K562 (cell line): ENCODE measurements around the gene TENT4B. TPM values are rescaled to one million over a fixed set of nuclear protein-coding genes. Genes with fewer than 3 reads are reported as not detected.

Experiments
- ATAC-seq: fragments of 200-7000 bp; cut with Tn5 transposase; 3 replicates; pipeline ENCODE4 v1.9.1; 2020; ENCODE audit warnings: moderate library complexity
- BruUV-seq: library from RNA; stranded (reverse); fragments of 400-500 nt; replicated peaks from 2 replicates; lab custom pipeline; 2021; lab: Mats Ljungman, UMichigan
- CTCF ChIA-PET: fragments of 300-600 bp; formaldehyde crosslinking; extraction: SDS; loops from one replicate; lab custom pipeline; 2021; ENCODE audit warnings: low intra/inter-chr PET ratio; lab: Yijun Ruan, JAX
- POLR2A ChIA-PET: fragments of 300-600, 350-650 bp; sonication (Branson Sonifier 250); formaldehyde crosslinking; extraction: SDS; loops from one replicate; lab custom pipeline; 2021; ENCODE audit warnings: antibody characterized with exemption, inconsistent platforms; lab: Yijun Ruan, JAX
- DNase-seq, 4 experiments: peaks; one replicate each; pipeline versions ENCODE4 v3.0.0 to v3.0.0-alpha.2; 2011 to 2018; ENCODE audit warnings: low spot score in 3 of 4, mixed read lengths in 3 of 4; ENCODE audit errors: extremely low read depth in 1 of 4
- FAIRE-seq: peaks from 2 replicates; lab custom pipeline; 2011; peaks lifted over from hg19 to GRCh38; lab: Jason Lieb, UNC
- H2AFZ ChIP-seq: 2 replicates; pipeline ENCODE4 v1.6.0; 2011; ENCODE audit warnings: low read depth, low read length, control low read depth, inconsistent platforms
- H3K27ac ChIP-seq: fragments of 200-600 bp; 3 replicates; pipeline ENCODE4 v1.8.0; 2011; ENCODE audit warnings: low read depth, mild to moderate bottlenecking, control low read depth, inconsistent platforms, low read length, moderate library complexity, mixed read lengths; ENCODE audit errors: extremely low read depth
- H3K27me3 ChIP-seq, 2 experiments: fragments of 300-600 bp in 1 of 2; 2 replicates in 1 of 2; 3 replicates in 1 of 2; pipeline versions ENCODE4 v1.6.0 to v1.8.0; 2011; ENCODE audit warnings: inconsistent platforms in 2 of 2, low read length in 2 of 2, mild to moderate bottlenecking in 1 of 2, mixed read lengths in 1 of 2, moderate library complexity in 1 of 2; ENCODE audit not compliant: control insufficient read depth in 2 of 2, insufficient read depth in 2 of 2
- H3K36me3 ChIP-seq: fragments of 300-600 bp; 3 replicates; pipeline ENCODE4 v1.8.0; 2011; ENCODE audit warnings: mild to moderate bottlenecking, low read length, inconsistent platforms; ENCODE audit not compliant: control insufficient read depth, insufficient read depth
- H3K4me1 ChIP-seq, 2 experiments: fragments of 200-600 bp in 1 of 2; replicated peaks in 1 of 2; 2 replicates in 1 of 2; 3 replicates in 1 of 2; pipeline versions ENCODE4 v1.5.1 to v1.8.0; 2011; ENCODE audit warnings: inconsistent platforms in 2 of 2, low read length in 2 of 2, mild to moderate bottlenecking in 1 of 2, mixed read lengths in 1 of 2, moderate library complexity in 1 of 2; ENCODE audit not compliant: control insufficient read depth in 2 of 2, insufficient read depth in 2 of 2
- H3K4me2 ChIP-seq: 2 replicates; pipeline ENCODE4 v1.6.1; 2011; ENCODE audit warnings: low read length, control low read depth, inconsistent platforms, mixed read lengths; ENCODE audit not compliant: insufficient read depth
- H3K4me3 ChIP-seq: fragments of 200-600 bp; sonication (generic), shearing (Covaris generic); 2 replicates; pipeline ENCODE4 v1.5.1; 2016; ENCODE audit warnings: control low read depth, inconsistent platforms
- H3K79me2 ChIP-seq: fragments of 200-600 bp; 3 replicates; pipeline ENCODE4 v1.8.0; 2011; ENCODE audit warnings: low read length, inconsistent platforms; ENCODE audit not compliant: control insufficient read depth, insufficient read depth
- H3K9ac ChIP-seq, 2 experiments: 2 replicates each; pipeline versions ENCODE4 v1.6.0 to v1.6.1; 2011; ENCODE audit warnings: low read depth in 2 of 2, low read length in 2 of 2, control low read depth in 1 of 2, inconsistent platforms in 1 of 2, mild to moderate bottlenecking in 1 of 2, mixed read lengths in 1 of 2; ENCODE audit not compliant: insufficient read depth in 1 of 2
- H3K9me1 ChIP-seq: one replicate; pipeline ENCODE4 v1.6.0; 2011; ENCODE audit warnings: inconsistent platforms, mild to moderate bottlenecking, low read length, moderate library complexity; ENCODE audit not compliant: control insufficient read depth, insufficient read depth
- H3K9me3 ChIP-seq: replicated peaks from 2 replicates; pipeline ENCODE4 v1.5.1; 2011; ENCODE audit warnings: low read depth, low read length, inconsistent platforms; ENCODE audit not compliant: control insufficient read depth, insufficient read depth
- H4K20me1 ChIP-seq: replicated peaks from 2 replicates; pipeline ENCODE4 v1.6.1; 2011; ENCODE audit warnings: low read length, inconsistent platforms, mixed read lengths; ENCODE audit not compliant: control insufficient read depth, insufficient read depth
- COPS2 ChIP-seq: fragments of 450-650 bp; conservative IDR thresholded peaks from 2 replicates; pipeline ENCODE4 v1.6.1; 2016; ENCODE audit warnings: mild to moderate bottlenecking, moderate library complexity
- CREBBP ChIP-seq: IDR thresholded peaks from one replicate; pipeline ENCODE4 v1.6.1; 2012; ENCODE audit warnings: low read depth, mild to moderate bottlenecking, control low read depth, inconsistent platforms, low read length
- CUX1 ChIP-seq: fragments of 200-800 bp; sonication (Bioruptor generic); IDR thresholded peaks from 2 replicates; pipeline ENCODE4 v1.6.1; 2016; ENCODE audit warnings: missing genetic modification characterization, missing compliant biosample characterization
- OTX1 ChIP-seq: fragments of 450-650 bp; formaldehyde crosslinking; IDR thresholded peaks from 2 replicates; pipeline ENCODE4 v1.4.0; 2022; ENCODE audit warnings: mild to moderate bottlenecking
- WGBS: fragments of 100-300 bp; shearing (Covaris generic); methylation state at CpG from one replicate; pipeline ENCODE4 v1.1.6; 2016; ENCODE audit warnings: low coverage, mixed read lengths; ENCODE audit not compliant: insufficient coverage; ENCODE audit errors: missing lambda C conversion rate; 5-methylcytosine and 5-hydroxymethylcytosine counted together
- in situ Hi-C: fragments of 300-500 bp; cut with MboI; formaldehyde crosslinking; loops from 4 replicates; pipeline ENCODE4 v1.15.0; 2018; ENCODE audit warnings: inconsistent platforms, mixed read lengths
- intact Hi-C: fragments of 100-400 bp; cut with micrococcal nuclease; formaldehyde crosslinking; loops from 2 replicates; pipeline ENCODE4 v1.14.2; 2022
- polyA plus RNA-seq, 8 experiments: library from polyadenylated mRNA; depleted of rRNA in 4 of 8; stranded (reverse) in 5 of 8; unstranded in 3 of 8; fragments of >200 nt; fragmentation: Nextera tagmentation in 2 of 8; fragmentation: Illumina TruSeq in 1 of 8; extraction: Ambion mirVana in 2 of 8; extraction: Trizol in 1 of 8; gene quantifications; 2 replicates each; pipeline versions ENCODE4 v1.2.1 to v1.2.3, GENCODE V29; 2011 to 2014; ENCODE audit warnings: inconsistent platforms in 1 of 8, missing spikeins in 1 of 8
- total RNA-seq, 7 experiments: library from RNA; depleted of rRNA in 6 of 7; stranded (reverse); fragments of >200 nt in 6 of 7; fragmentation: Illumina TruSeq in 2 of 7; extraction: Trizol in 2 of 7; gene quantifications; 2 replicates each; pipeline versions ENCODE4 v1.2.1 to v1.2.3, GENCODE V29; 2011 to 2021; ENCODE audit warnings: low replicate concordance in 1 of 7
- TF ChIP-seq, protein P1 (sequence below), 2 experiments: fragments of 150-350 bp in 1 of 2; IDR thresholded peaks; 2 replicates each; pipeline ENCODE4 v1.6.1; 2012 to 2016; ENCODE audit warnings: low read depth in 2 of 2, low read length in 2 of 2, mild to moderate bottlenecking in 1 of 2, moderate library complexity in 1 of 2

TENT4B gene
- total and polyA plus RNA-seq, 9 of the 15 experiments (the other 6 are each of a cell fraction or from before 2014, with no cell fraction given) = 5.2 to 8.4 (median 7.0) TPM

DNA sequence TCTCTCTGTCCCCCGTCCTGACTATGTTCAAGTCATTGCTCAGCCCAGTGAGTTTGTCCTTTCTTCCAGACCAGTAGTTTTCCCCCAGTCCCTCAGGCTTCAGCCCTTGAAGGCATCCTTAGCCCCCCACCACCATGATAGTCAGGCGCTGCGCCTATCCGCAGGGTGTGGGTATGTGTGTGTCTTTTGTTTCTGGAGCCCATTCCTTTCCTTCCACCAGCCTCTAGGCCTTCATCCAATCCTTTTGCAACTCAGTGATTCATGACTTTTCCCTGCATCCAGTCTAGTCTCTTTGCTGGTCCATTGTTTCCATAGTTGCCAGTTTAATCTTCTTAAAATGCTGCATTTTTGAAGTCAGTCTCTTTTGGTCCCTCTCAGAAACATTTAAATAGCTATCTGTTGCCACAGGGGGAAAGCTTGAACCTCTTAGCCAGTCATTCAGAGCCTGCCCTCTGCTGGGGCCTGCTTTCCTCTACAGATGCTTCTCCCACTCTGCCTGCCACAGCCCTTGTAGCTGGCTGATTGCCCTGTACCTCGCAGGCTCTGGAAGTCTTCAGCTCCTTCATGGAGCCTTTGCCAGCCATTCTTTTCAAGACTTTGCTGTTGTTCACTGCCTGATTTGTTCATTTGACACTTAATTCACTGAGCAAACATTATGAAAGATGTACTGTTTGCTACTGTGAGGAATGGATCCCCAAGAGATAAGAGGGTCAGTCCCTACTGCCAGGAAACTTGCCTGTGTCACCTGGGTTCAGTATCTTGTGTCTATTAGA lies 57.3 kb downstream of the TENT4B start:
- H3K27ac ChIP-seq = no peak overlapping the region
- POLR2A ChIA-PET = interaction anchor here (0.7 to 1.6 kb wide), 6 partner anchors 11 to 186 kb away, joined by 3 to 9 read pairs (median 4); partner anchors contain the start of gene CNEP1R1
- peak; percentile 94 for FAIRE-seq
- TF ChIP-seq COPS2 (no peak), CREBBP (no peak), OTX1 (CRISPR knock-in tag) (no peak), CUX1 (no peak)
- TF ChIP-seq, protein P1, sequence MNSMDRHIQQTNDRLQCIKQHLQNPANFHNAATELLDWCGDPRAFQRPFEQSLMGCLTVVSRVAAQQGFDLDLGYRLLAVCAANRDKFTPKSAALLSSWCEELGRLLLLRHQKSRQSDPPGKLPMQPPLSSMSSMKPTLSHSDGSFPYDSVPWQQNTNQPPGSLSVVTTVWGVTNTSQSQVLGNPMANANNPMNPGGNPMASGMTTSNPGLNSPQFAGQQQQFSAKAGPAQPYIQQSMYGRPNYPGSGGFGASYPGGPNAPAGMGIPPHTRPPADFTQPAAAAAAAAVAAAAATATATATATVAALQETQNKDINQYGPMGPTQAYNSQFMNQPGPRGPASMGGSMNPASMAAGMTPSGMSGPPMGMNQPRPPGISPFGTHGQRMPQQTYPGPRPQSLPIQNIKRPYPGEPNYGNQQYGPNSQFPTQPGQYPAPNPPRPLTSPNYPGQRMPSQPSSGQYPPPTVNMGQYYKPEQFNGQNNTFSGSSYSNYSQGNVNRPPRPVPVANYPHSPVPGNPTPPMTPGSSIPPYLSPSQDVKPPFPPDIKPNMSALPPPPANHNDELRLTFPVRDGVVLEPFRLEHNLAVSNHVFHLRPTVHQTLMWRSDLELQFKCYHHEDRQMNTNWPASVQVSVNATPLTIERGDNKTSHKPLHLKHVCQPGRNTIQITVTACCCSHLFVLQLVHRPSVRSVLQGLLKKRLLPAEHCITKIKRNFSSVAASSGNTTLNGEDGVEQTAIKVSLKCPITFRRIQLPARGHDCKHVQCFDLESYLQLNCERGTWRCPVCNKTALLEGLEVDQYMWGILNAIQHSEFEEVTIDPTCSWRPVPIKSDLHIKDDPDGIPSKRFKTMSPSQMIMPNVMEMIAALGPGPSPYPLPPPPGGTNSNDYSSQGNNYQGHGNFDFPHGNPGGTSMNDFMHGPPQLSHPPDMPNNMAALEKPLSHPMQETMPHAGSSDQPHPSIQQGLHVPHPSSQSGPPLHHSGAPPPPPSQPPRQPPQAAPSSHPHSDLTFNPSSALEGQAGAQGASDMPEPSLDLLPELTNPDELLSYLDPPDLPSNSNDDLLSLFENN (IDR thresholded peaks at IDR 0.05; ENCODE audit: low read depth in 2 of 2, low read length in 2 of 2) = peak in 1 of 2 experiments; percentile 42; a peak in 1 of 4 replicates

More for the DNA sequence above, 57.3 kb downstream of the TENT4B start:
- no TSS peak for BruUV-seq
- H3K4me1 ChIP-seq = no peaks in the 10 kb centered on the region; a peak in 1 of 5 replicates
- in situ Hi-C loops = loop anchor here (10.0 to 25.0 kb wide), 2 partner anchors 144 to 302 kb away; no protein-coding TSS in a partner anchor
- ATAC-seq = peak; percentile 100
- H3K4me2 ChIP-seq = no peak overlapping the region
- CTCF ChIA-PET = interaction anchor here (0.6 to 2.9 kb wide), 5 partner anchors 57 to 237 kb away, joined by 3 to 44 read pairs (median 3); partner anchors contain the start of gene CNEP1R1
- intact Hi-C loops = loop anchor here (1.0 to 5.0 kb wide), 5 partner anchors 73 to 597 kb away; partner anchors contain the start of gene CNEP1R1
- H3K4me3 ChIP-seq = no peak overlapping the region
- DNase-seq = peak; percentile 51 to 82 (median 66)
- no peaks in the 10 kb centered on the region for H3K9me3 ChIP-seq
- WGBS = 74% methylated on average over 5 of the region's 5 CpGs
- H3K27me3 ChIP-seq = no peaks in the 10 kb centered on the region
- 0 out of 3 replicates have a peak, but pooled peaks cover 4% of the 10 kb centered on the region for H3K79me2 ChIP-seq
- peaks cover 3% of the 10 kb centered on the region for H3K9me1 ChIP-seq
- H3K36me3 ChIP-seq = peaks cover 32% of the 10 kb centered on the region
- H2AFZ ChIP-seq = no peak overlapping the region
- H4K20me1 ChIP-seq = peaks cover 11% of the 10 kb centered on the region; the same call in 1 of the 2 replicates
- no peak overlapping the region; a peak in 1 of 4 replicates for H3K9ac ChIP-seq
